Ovary (tissue), 3 donors: ENCODE data around the gene LTB4R2.

Source experiments
- CTCF ChIP-seq, 3 donors: fragments of 450-650 bp in 2 of 3; fragments of 200-600 bp in 1 of 3; IDR thresholded peaks; one replicate each; pipeline versions ENCODE4 v1.5.1 to v1.8.0; 2016 to 2022; ENCODE audit warnings: antibody characterized with exemption in 3 of 3, mild to moderate bottlenecking in 1 of 3
- EP300 ChIP-seq: sonication (generic); formaldehyde crosslinking; IDR thresholded peaks from one replicate; pipeline ENCODE4 v1.6.1; 2017; ENCODE audit warnings: antibody characterized with exemption
- donor health status: DM: no; HTN: no; CAD: no.

- TF ChIP-seq EP300 (no peak), CTCF (IDR thresholded peaks at IDR 0.05) (no peak)
These were observed 7.4 kb downstream of the LTB4R2 start for GRCh38 chr14:24317141-24317928.
